HepG2 (cell line): Measurements from ENCODE around the gene CAMTA1. TPM values are rescaled to one million over a fixed set of nuclear protein-coding genes. Genes with fewer than 3 reads are reported as not detected.

ENCODE experiments used
- ATAC-seq: fragments of 200-7000 bp; cut with Tn5 transposase; 3 replicates; pipeline ENCODE4 v1.9.1; 2020; ENCODE audit warnings: mild to moderate bottlenecking, moderate library complexity
- BruUV-seq: library from RNA; stranded (reverse); fragments of 400-500 nt; replicated peaks from 2 replicates; lab custom pipeline; 2021; lab: Mats Ljungman, UMichigan
- CTCF ChIA-PET: fragments of 300-600 bp; formaldehyde crosslinking; extraction: SDS; loops from one replicate; lab custom pipeline; 2021; ENCODE audit warnings: low total read pairs, inconsistent platforms, low intra/inter-chr PET ratio; lab: Yijun Ruan, JAX
- POLR2A ChIA-PET: fragments of 350-600 bp; sonication (Branson Sonifier 250); formaldehyde crosslinking; loops from one replicate; lab custom pipeline; 2020; ENCODE audit warnings: antibody characterized with exemption, inconsistent platforms; lab: Yijun Ruan, JAX
- DNase-seq: peaks from one replicate; pipeline ENCODE4 v3.0.0-alpha.2; 2015; ENCODE audit warnings: low spot score
- FAIRE-seq: peaks from 3 replicates; lab custom pipeline; 2011; peaks lifted over from hg19 to GRCh38; lab: Jason Lieb, UNC
- H2AFZ ChIP-seq: one replicate; pipeline ENCODE4 v1.6.1; 2011; ENCODE audit warnings: low read length, inconsistent platforms
- H3K27ac ChIP-seq: fragments of 300-600 bp; 3 replicates; pipeline ENCODE4 v1.8.0; 2011; ENCODE audit warnings: mixed run types, mild to moderate bottlenecking, mixed read lengths, low read length, inconsistent platforms; ENCODE audit not compliant: insufficient read depth; ENCODE audit errors: extremely low read length
- H3K27me3 ChIP-seq, 2 experiments: fragments of 200-600 bp in 1 of 2; 2 replicates in 1 of 2; 3 replicates in 1 of 2; pipeline versions ENCODE4 v1.6.0 to v1.8.0; 2011; ENCODE audit warnings: low read length in 2 of 2, mild to moderate bottlenecking in 2 of 2, moderate library complexity in 2 of 2, inconsistent platforms in 1 of 2; ENCODE audit not compliant: insufficient read depth in 2 of 2, control insufficient read depth in 1 of 2
- H3K36me3 ChIP-seq, 2 experiments: fragments of 200-600 bp in 1 of 2; replicated peaks in 1 of 2; 2 replicates in 1 of 2; 3 replicates in 1 of 2; pipeline versions ENCODE4 v1.5.1 to v1.8.0; 2011; ENCODE audit warnings: low read length in 2 of 2, inconsistent platforms in 1 of 2; ENCODE audit not compliant: insufficient read depth in 2 of 2, control insufficient read depth in 1 of 2
- H3K4me1 ChIP-seq: 2 replicates; pipeline ENCODE4 v1.5.1; 2012; ENCODE audit warnings: low read length, inconsistent platforms; ENCODE audit not compliant: insufficient read depth
- H3K4me2 ChIP-seq: 2 replicates; pipeline ENCODE4 v1.6.0; 2011; ENCODE audit warnings: low read depth, low read length, inconsistent platforms
- H3K4me3 ChIP-seq, 3 experiments: fragments of 200-600 bp in 1 of 3; sonication (generic), shearing (Covaris generic) in 1 of 3; replicated peaks in 1 of 3; 2 replicates each; pipeline ENCODE4 v1.5.1; 2011 to 2016; ENCODE audit warnings: low read length in 3 of 3, inconsistent platforms in 2 of 3, low read depth in 2 of 3, mild to moderate bottlenecking in 2 of 3, control low read depth in 1 of 3, mixed read lengths in 1 of 3; ENCODE audit not compliant: insufficient read depth in 1 of 3
- H3K79me2 ChIP-seq: one replicate; pipeline ENCODE4 v1.6.1; 2011; ENCODE audit warnings: low read length, inconsistent platforms; ENCODE audit not compliant: insufficient read depth
- H3K9ac ChIP-seq: 2 replicates; pipeline ENCODE4 v1.6.0; 2011; ENCODE audit warnings: mild to moderate bottlenecking, low read depth, low read length, inconsistent platforms; ENCODE audit not compliant: insufficient read depth
- H3K9me3 ChIP-seq: 2 replicates; pipeline ENCODE4 v1.5.1; 2012; ENCODE audit warnings: mild to moderate bottlenecking, low read length
- H4K20me1 ChIP-seq: 2 replicates; pipeline ENCODE4 v1.6.0; 2011; ENCODE audit warnings: inconsistent platforms, mild to moderate bottlenecking, low read length, moderate library complexity; ENCODE audit not compliant: insufficient read depth
- ATAD3A ChIP-seq: sonication (generic); formaldehyde crosslinking; IDR thresholded peaks from 2 replicates; pipeline ENCODE4 v1.4.0; 2020; ENCODE audit warnings: missing genetic modification reagents
- FOXM1 ChIP-seq: sonication (generic); formaldehyde crosslinking; IDR thresholded peaks from 2 replicates; pipeline ENCODE4 v1.5.0; 2020; ENCODE audit warnings: missing genetic modification reagents
- MAFF ChIP-seq: IDR thresholded peaks from 2 replicates; pipeline ENCODE4 v1.6.1; 2011; ENCODE audit warnings: low read depth, low read length, improper control_type of control experiment
- MAFK ChIP-seq, 2 experiments: IDR thresholded peaks in 1 of 2; conservative IDR thresholded peaks in 1 of 2; 2 replicates each; pipeline ENCODE4 v1.6.1; 2011; ENCODE audit warnings: improper control_type of control experiment in 2 of 2, low read length in 2 of 2
- THAP8 ChIP-seq: sonication (generic); formaldehyde crosslinking; IDR thresholded peaks from 2 replicates; pipeline ENCODE4 v1.5.1; 2020; ENCODE audit warnings: missing genetic modification reagents, mild to moderate bottlenecking, borderline replicate concordance
- ZBTB4 ChIP-seq: sonication (generic); formaldehyde crosslinking; IDR thresholded peaks from 2 replicates; pipeline ENCODE4 v1.4.0; 2020; ENCODE audit warnings: missing genetic modification reagents, mild to moderate bottlenecking, borderline replicate concordance
- ZGPAT ChIP-seq: IDR thresholded peaks from 2 replicates; pipeline ENCODE4 v1.6.1; 2016; ENCODE audit warnings: mild to moderate bottlenecking
- ZNF747 ChIP-seq: sonication (generic); formaldehyde crosslinking; IDR thresholded peaks from 2 replicates; pipeline ENCODE4 v1.8.1; 2023; ENCODE audit warnings: missing genetic modification reagents, mild to moderate bottlenecking, borderline replicate concordance
- WGBS: methylation state at CpG from one replicate; pipeline ENCODE4 v1.1.6; 2017; ENCODE audit warnings: low lambda C conversion rate; 5-methylcytosine and 5-hydroxymethylcytosine counted together
- in situ Hi-C: cut with HindIII; loops from 2 replicates; pipeline ENCODE4 v1.10.0; 2017; ENCODE audit warnings: low pct_unique_long_range_greater_than_20kb; ENCODE audit not compliant: extremely low pct_ligation_motif_present
- intact Hi-C: fragments of 100-400 bp; cut with micrococcal nuclease; formaldehyde crosslinking; loops from one replicate; pipeline ENCODE4 v1.10.0; 2022; ENCODE audit not compliant: unreplicated experiment
- polyA plus RNA-seq, 8 experiments: library from polyadenylated mRNA; depleted of rRNA in 3 of 8; stranded (reverse) in 7 of 8; unstranded in 1 of 8; fragments of >200 nt; fragmentation: Illumina TruSeq in 4 of 8; extraction: Trizol in 4 of 8; gene quantifications; 2 replicates each; pipeline versions ENCODE4 v1.2.1 to v1.2.3, GENCODE V29; 2011 to 2016; ENCODE audit warnings: low read depth in 4 of 8, missing spikeins in 1 of 8, mixed read lengths in 1 of 8; ENCODE audit not compliant: insufficient read depth in 1 of 8
- total RNA-seq, 5 experiments: library from RNA; depleted of rRNA; stranded (reverse); fragments of >200 nt; fragmentation: Illumina TruSeq; extraction: Trizol; gene quantifications; 2 replicates each; pipeline ENCODE4 v1.2.3, GENCODE V29; 2016; ENCODE audit warnings: low read depth in 1 of 5

The CAMTA1 gene
- total and polyA plus RNA-seq, 2 of the 13 experiments (the other 11 are each of a cell fraction or from before 2014, with no cell fraction given) = 25.0 to 36.4 TPM

GRCh38 chr1:6871300-6871972 is 86.2 kb downstream of the CAMTA1 start:
- ChIA-PET CTCF (no interaction called here), POLR2A (no interaction called here)
- H4K20me1 ChIP-seq = no peaks in the 10 kb centered on the region
- no peak overlapping the region for H3K9ac ChIP-seq
- WGBS = 97% methylated on average over 3 of the region's 3 CpGs
- in situ Hi-C loops = no loop called here
- no peak overlapping the region for H2AFZ ChIP-seq
- H3K4me2 ChIP-seq = no peak overlapping the region
- TF ChIP-seq THAP8 (CRISPR knock-in tag) (no peak), ZNF747 (CRISPR knock-in tag) (no peak), ZBTB4 (CRISPR knock-in tag) (no peak), MAFF (peak; percentile 57), ATAD3A (CRISPR knock-in tag) (no peak), MAFK (conservative IDR thresholded peaks at IDR 0.05 in 1 of 2, IDR thresholded peaks at IDR 0.05 in 1 of 2; ENCODE audit: low read length in 2 of 2) (peak; percentile 63 to 69), ZGPAT (CRISPR knock-in tag) (no peak), FOXM1 (CRISPR knock-in tag) (no peak)
- peaks cover 6 to 16% of the 10 kb centered on the region in 2 experiments; a peak in 2 of 5 replicates for H3K36me3 ChIP-seq
- H3K4me1 ChIP-seq = no peaks in the 10 kb centered on the region
- no peak for ATAC-seq
- intact Hi-C loops = no loop called here
- no peak for FAIRE-seq
- no peak overlapping the region for H3K27ac ChIP-seq
- H3K4me3 ChIP-seq = no peak overlapping the region
- no peaks in the 10 kb centered on the region for H3K27me3 ChIP-seq
- BruUV-seq = no TSS peak
- no peaks in the 10 kb centered on the region for H3K9me3 ChIP-seq
- DNase-seq = no peak
- no peaks in the 10 kb centered on the region for H3K79me2 ChIP-seq
